OCI-LY1 (cell line): ENCODE results near the gene PPDPF.

ENCODE experiments used
- CTCF ChIP-seq: fragments of 200-600 bp; sonication (generic), shearing (Covaris generic); IDR thresholded peaks from 2 replicates; pipeline ENCODE4 v1.5.1; 2017; ENCODE audit warnings: mild to moderate bottlenecking, antibody characterized with exemption, low read length, moderate library complexity, mixed read lengths
- EZH2 ChIP-seq: fragments of 200-600 bp; sonication (generic), shearing (Covaris generic); IDR thresholded peaks from 2 replicates; pipeline ENCODE4 v1.8.0; 2017; ENCODE audit warnings: borderline replicate concordance, mixed run types, mild to moderate bottlenecking, antibody characterized with exemption, low read length, moderate library complexity, mixed read lengths

- TF ChIP-seq CTCF (no peak), EZH2 (no peak)
Observed at GRCh38 chr20:63543733-63544132, 23.2 kb downstream of the PPDPF start.
